Measurements from ENCODE around the gene CD3G.

Gene CD3G

DNA sequence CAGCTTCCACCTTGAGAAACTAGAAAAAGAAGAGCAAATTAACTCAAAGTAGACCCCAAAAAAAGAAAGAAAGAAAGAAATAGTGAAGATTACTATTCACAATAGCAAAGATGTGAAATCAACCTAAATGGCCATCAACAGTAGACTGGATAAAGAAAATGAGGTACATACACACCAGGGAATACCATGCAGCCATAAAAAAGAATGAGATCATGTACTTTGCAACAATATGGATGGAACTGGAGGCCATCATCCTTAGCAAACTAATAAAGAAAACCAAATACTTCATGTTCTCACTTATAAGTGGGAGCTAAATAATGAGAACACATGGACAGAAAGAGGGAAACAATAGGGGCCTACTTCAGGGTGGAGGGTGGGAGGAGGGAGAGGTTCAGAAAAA is 15.4 kb upstream of the CD3G start:
- no peak for DNase-seq

DNA sequence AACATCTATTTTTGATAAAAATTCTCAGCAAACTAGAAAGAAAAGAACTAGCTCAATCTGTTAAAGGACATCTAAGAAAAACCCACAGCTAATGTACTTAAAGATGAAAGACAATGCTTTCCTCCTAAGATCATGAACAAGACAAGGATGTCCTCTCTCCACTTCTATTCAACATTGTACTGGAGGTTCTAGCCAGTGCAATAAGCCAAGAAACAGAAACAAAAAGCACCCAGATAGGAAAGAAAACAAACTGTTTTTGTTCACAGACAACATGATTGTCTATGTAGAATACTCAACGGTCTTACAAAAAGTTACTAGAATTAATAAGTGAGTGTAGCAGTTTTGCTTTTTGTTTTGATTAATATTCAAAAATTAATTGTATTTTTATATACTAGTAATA is 9.4 kb upstream of the CD3G start:
- DNase-seq: no peak

DNA sequence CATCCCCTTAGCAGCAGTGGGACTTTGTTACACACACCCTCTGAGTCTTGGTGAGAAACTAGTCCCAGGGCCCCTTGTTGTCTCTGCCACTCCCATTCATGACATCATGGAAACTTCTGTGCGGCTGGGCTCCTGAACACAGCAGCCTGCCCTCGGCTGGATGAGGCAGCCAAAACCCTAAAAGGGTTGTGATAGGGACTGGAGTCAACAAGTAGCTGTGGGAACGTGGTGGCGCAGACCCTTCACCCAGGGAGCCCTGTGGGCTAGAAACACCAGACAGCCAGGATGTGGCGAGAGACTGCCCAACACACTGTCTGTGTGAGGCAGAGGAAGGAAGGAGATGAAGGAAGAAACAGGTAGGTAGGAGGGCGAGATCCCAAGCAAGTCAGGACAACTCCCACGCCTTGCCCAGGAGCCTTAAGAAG is 5.5 kb upstream of the CD3G start:
- no peak for DNase-seq

DNA sequence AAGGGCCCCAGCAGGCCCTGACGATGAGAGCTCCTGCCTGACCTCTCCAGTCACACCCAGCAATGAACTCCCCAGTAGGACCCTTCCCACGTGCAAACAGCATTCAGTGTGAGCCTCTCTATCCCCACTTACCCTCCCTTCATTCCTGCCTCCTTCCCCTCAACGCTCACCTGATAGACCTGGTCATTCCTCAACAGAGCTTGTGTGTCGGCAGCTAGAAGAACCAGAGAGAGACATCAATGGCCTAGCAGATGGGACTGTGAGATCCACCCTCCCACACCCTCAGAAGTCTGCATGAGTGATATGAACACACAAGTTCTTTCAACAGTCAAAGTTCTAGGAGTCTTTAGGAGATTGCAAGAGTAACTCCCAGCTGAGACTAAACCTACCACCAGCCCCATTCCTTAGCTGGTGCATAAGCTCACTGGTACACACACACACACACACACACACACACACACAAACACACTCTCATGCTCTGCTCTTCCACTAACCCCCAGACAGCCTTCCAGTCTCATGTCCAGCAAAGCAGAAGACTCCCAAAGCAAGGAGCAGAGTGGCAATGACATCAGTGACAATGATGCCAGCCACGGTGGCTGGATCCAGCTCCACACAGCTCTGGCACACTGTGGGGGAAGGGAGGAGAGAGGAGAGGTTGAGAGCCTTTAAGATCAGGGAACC is 4.7 kb upstream of the CD3G start:
- DNase-seq: no peak

DNA sequence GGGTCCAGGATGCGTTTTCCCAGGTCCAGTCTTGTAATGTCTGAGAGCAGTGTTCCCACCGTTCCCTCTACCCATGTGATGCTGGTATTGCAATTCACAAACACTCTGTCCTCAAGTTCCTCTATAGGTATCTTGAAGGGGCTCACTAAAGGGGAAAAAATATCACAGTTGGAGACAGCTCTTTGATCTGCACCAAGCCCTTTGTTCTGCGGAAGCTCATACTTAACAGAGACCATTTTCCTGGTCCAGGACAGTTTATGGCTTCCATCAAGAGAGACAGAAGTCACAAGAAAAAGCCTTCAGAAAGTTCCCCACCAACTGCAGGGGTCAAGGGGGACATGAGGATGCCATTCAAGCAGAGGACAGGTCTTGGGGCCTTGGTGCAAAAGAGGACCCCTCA is 3.7 kb upstream of the CD3G start:
- no peak for DNase-seq

DNA sequence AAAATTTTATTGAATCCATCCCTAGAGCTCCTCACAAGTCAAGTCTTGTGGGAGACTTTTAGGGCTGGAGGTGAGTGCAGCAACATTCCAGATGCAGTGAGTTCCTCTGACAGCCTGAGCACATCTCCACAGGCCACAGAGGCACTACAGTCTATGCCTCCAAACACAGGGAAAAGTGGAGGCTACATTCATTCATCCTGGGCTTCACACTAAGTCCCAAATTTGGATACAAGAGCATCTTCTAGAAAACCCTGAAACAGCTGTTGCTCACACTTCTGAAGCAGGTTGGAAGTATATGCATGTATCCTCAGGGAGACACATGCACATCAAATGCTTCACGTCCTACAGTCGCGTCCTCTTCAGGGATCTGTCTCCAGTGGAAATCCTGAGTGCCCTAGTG is 2.9 kb upstream of the CD3G start:
- no peak for DNase-seq

DNA sequence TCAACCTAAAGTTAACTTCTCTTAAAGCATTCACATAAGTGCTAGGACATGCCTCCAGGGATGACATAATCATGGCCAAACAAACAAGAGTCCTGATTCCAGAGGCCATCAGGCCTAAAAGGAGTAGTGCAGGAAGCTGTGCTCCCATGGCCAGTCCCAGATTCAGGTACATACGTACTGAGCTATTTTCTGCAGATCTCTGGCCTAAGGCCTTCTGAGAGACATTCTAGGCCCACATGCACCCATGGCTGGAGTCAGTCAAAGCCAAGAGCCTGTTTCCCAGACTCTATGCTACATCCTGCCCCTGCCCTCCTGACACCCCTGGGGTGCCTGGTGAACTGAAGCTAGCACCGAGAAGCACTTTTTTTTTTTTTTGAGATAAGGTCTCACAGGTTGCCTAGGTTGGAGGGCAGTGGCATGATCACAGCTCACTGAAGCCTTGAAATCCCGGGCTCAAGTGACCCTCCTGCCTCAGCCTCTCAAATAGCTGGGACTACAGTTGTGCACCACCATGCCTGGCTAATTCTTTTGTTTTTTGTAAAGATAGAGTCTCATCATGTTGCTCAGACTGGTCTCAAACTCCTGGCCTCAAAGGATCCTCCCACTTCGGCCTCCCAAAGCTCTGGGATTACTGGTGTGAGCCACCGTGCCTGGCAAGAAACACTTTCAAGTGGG is 2.2 kb upstream of the CD3G start:
- no peak for DNase-seq

DNA sequence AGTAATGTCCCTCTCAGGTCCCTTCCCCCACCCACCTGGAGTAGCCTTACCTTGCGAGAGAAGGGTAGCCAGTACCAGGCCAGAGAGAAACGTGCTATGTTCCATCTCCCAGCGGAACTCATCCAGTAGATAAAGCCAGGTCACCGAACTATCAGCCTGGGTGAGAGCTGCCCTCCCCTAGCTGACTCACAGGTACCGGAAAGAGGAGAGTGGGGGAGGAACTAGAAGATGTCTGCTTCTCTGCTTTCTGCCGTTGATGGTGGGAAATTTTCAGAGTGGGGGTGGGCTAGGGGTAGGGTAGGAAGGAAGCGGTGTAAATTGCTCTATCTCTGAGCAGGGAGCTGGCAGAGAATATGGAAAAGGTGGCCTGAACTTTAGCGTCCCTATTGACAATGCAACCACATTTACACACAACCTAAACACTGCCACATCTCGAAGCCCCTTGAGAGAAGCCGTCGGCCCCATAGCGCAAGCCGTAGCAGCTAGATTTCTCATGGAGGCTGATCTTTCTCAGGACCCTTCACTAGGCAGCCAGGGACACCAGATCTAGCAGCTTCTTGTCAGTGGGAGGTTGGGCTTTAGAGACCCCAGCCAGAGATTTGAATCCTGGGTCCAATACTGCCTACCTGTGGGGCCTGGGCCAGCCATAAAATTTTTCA is 1.5 kb upstream of the CD3G start, which contains the start of gene CD3D:
Gene CD3D (minus strand): TSS at position 203 of the 659 bp plus-strand sequence. CDS start 98 bp downstream, at position 105.
- no peak for DNase-seq

DNA sequence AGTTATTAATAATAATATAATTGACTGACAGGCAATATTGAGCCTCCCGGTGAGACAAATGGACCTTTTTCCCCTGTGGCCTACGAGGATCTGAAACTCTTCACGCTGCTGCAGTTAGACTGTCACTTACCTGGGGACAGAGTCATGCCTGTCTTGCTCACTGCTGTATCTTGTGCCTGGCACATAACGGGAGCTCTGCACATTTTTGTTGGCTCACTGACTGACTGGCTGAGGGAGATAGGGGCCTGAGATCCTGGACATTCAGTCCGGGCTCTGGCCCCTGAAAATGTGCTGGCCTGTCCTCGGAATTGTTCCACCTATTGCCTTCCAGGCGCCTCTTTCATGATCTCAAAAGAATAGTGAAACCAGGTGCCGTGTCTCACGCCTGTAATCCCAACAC is 896 bp upstream of the CD3G start:
- no peak for DNase-seq

DNA sequence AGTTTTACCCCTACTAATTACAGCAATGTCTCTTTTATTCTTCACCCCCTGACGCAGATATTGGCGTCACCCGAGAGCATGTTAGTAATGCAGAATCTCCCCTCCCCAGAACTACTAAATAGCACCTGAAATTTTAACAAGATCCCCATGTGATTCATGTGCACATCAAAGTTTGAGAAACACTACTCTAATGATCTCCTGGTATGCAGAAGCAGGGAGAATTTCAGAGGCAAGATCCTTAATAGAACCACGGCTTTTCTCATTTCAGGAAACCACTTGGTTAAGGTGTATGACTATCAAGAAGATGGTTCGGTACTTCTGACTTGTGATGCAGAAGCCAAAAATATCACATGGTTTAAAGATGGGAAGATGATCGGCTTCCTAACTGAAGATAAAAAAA is 5.3 kb downstream of the CD3G start:
- no peak for DNase-seq

DNA sequence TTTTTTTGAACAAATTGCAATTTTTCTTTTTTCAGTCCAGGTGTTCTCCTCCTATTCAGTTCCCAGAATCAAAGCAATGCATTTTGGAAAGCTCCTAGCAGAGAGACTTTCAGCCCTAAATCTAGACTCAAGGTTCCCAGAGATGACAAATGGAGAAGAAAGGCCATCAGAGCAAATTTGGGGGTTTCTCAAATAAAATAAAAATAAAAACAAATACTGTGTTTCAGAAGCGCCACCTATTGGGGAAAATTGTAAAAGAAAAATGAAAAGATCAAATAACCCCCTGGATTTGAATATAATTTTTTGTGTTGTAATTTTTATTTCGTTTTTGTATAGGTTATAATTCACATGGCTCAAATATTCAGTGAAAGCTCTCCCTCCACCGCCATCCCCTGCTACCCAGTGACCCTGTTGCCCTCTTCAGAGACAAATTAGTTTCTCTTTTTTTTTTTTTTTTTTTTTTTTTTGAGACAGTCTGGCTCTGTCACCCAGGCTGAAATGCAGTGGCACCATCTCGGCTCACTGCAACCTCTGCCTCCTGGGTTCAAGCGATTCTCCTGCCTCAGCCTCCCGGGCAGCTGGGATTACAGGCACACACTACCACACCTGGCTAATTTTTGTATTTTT is 9.1 kb downstream of the CD3G start:
- DNase-seq: peak; percentile 45

DNA sequence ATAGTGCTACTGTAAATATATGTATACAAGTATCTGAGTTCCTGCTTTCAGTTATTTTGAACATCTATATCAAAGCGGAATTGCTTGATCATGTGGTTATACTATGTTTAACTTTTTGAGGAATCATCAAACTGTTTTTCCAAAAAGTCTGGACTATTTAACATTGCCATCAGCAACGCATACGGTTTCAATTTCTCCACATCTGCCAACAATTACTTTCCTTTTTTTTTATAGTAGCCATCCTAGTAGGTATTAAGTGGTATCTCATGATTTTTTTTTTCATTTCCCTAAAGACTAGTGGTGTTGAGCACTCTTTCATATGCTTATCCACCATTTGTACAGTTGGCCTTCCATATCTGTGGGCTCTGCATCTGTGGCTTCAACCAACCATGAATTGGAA is 13.9 kb downstream of the CD3G start:
- no peak for DNase-seq

DNA sequence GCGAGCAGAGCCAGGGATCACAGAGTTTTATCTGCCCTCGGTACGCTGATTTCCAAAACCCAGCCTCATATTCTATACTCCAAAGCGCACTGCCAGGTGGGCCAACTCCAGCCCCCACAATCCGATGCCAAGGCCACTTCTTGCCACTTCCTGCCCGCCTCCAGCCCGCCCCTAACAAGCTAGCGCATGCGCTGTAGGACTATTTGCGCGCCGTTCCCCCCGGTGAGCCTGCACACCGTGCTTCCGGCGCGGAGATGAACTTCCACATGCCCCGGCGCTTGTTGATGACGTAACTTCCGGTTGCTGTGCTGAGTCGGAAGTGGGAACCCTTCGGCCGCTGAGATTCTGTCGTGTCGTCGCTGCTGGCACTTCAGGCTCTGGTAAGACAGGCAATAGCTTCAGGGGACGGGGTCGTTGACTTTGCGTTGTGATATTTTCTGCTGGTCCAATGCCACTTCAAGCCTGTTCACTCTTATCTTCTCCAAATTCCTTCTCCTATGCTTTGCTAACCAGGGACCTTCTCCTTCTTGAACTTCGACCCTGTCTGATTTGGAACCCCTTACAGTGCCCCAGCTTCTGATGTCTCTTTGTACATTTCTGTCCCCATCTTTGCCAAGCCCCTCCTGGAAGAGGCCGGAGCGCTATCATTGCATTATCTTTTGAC is 15.3 kb downstream of the CD3G start, which contains the start of gene UBE4A:
Gene UBE4A (plus strand): TSS at position 306 of the 664 bp plus-strand sequence. CDS start 5,481 bp downstream, outside the sequence.
- peak; percentile 96 for DNase-seq

DNA sequence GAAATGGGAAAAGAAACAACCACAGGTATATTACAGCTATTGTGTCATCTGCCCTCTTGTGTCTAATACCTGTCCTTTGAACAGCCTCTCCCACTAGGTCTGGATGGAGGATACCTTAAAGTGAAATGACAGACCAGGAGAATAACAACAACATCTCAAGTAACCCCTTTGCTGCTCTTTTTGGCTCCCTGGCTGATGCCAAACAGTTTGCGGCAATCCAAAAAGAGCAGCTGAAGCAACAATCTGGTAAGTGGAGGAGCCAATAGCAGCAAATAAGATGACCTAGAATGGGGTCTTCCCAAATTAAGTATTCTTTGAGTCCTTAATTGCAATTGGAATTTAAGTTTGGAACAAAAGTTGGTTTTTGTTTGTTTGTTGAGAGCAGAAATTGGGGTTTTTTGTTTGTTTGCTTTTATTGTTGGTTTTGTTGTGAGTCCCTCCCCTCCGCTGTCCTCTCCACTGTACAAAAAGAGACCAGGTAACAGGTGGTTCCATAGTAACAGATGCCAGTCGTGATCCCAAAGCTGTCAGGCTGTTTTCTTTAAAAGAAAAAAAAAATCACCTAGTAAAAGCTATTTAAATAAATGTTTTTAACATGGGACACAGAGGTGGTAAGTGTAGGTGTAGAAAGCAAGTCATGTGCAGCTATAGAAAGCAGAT is 20.9 kb downstream of the CD3G start:
- no peak for DNase-seq

DNA sequence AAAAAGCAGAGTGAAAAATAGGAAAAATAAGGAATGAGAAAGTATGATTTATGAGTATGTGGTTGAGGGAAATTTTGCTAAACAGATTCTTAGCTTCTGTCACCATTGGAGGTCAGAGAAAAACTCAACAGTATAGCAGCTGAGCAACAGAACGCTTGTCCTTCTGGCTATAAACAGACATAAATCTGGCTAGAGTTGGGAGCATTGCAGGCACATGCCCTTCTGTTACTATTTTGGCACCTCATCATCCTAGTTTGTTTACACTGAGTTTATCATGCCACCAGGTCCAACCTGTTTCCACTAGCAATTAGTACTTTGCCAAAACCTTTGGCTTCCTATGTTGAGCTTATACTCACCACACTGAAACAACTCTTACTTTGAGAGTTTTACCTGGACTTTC is 22.1 kb downstream of the CD3G start:
- no peak for DNase-seq

DNA sequence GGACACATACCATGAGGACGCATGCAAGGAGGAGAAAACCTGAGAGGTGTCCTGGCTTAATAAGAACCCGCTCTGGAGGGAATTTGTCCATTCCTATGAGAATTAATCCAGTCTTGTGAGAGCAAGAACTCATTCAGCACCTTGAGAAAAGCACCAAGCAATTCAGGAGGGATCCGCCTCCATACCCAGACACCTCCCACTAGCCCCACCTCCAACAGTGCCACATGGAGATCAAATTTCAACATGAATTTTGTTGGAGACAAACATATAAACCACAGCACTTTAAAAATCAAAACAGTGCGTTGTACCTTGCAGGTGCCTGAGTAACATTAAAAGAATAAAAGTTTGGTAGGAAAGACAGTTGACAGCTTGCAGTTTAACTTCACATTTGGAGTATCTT is 26.6 kb downstream of the CD3G start:
- DNase-seq: no peak

DNA sequence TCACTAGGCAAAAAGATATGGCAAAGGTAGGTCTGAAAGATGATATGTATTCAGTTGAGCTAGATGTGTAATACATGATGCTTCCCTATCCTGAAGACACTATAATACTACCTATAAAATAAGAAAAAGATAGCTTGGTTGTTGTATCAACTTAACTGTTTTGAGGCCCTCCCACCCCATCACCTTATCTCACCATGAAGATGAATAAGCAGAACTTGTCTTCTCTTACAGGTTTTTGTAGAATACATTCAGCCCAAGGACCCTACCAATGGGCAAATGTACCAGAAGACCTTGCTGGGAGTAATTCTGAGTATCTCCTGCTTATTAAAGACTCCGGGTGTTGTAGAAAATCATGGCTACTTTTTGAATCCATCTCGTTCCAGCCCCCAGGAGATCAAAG is 29.1 kb downstream of the CD3G start:
- DNase-seq: no peak

DNA sequence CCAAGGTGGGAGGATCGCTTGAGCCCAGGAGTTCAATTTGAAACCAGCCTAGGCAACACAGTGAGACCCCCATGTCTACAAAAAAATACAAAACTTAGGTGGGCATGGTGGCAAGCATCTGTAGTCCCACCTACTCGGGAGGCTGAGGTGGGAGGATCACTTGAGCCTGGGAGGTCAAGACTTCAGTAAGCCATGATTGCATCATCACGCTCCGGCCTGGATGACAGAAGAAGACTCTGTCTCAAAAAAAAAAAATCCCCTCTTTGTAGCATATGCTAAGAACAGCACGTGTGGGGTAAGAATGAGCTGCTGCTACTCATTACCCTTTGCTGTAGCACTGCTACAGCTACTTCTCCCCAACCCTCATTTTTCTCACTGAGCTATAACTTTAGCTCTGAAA is 29.7 kb downstream of the CD3G start:
- DNase-seq: no peak

DNA sequence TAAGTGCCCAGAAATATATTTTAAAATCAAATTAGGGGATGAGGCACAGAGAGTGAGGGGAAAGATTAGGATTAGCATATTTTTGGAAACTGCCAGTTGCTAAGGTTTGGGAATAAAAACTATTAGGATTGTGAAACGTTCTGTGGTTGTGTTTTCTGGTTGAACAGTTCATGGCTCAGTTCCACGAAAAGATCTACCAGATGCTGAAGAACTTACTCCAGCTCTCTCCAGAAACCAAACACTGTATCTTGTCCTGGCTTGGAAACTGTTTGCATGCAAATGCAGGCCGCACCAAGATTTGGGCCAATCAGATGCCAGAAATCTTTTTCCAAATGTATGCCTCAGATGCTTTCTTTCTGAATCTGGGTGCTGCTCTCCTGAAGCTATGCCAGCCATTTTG is 30.6 kb downstream of the CD3G start:
- no peak for DNase-seq

DNA sequence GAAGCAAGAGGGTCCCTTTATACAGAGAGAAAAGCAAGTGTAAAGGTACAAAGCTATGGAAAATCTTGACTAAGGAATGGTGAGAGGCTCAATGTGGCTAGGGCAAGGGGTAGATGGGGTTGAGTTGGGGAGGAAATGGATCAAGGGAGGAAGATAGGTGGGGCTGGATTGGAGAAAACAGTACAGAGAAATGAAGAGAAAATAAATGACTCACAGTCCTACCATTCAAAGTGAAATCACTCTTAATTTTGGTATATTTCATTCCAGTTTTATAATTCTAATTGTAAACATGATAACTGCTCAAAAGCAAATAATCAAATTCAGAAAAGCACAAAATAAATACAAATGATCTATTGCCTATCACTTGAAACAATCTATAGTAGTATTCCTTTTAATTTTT is 31.8 kb downstream of the CD3G start:
- no peak for DNase-seq

DNA sequence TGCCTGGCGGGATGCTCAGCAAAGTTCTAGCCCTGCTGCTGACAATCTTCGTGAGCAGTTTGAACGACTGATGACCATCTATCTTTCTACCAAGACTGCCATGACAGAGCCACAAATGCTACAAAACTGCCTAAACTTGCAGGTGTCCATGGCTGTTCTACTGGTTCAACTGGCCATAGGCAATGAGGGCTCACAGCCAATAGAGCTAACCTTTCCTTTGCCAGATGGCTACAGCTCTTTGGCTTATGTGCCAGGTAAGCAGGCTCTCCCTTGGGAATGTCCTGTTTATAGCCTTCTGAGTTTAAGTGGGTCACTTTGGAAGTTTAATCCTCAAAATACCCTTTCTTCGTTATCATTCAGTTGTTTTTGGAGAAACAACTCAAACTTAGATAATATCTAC is 35.4 kb downstream of the CD3G start:
- no peak for DNase-seq

DNA sequence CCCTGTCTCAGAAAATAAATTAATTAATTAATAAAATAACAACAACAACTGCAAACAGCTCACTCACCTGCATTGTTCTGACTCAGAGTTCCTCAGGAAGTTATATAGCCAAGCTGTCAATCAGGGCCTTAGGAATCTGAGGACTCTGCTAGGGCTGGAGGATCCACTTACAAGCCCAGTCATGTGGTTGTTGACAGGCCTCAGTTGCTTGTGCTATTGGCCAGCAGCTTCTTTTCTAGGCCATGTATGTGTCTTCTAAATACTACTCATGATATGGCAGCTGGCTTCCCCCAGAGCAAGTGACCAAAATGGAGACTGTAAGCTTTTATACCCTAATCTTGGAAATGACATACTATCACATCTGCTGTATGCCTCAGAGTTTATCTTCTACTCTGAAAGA is 36.4 kb downstream of the CD3G start:
- DNase-seq: no peak

DNA sequence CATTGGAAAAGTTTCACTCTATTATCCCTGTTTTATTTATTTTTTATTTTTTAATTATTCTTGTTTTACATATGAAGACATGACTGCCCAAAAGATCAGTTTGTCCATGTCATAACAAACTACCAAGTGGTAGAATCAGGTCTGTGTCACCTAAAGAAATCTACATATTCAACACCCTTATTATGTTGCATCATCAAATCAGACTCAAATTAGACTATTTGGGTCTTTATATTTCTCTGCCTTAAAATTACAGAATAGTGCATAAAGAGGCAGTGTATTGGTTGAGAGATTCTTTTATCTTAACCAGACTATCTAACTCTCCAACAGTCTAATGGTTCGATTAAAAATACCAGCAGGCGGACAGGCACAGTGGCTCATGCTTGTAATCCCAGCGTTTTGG is 38.8 kb downstream of the CD3G start:
- no peak for DNase-seq
